Mesodermal cell (in vitro differentiated cells): Measurements from ENCODE around the gene FKBP2.
"Not testable (repeated sequence)": the region's sequence is repeated elsewhere in the genome, so short reads cannot be mapped to it uniquely, and the experiment has no call there.

Source experiments
- H3K27ac ChIP-seq: 2 replicates; pipeline ENCODE4 v1.7.0; 2013; ENCODE audit warnings: mild to moderate bottlenecking, low read depth, low read length, moderate library complexity; ENCODE audit not compliant: severe bottlenecking
- H3K36me3 ChIP-seq: 2 replicates; pipeline ENCODE4 v1.7.1; 2013; ENCODE audit warnings: mild to moderate bottlenecking, low read length, moderate library complexity; ENCODE audit not compliant: control insufficient read depth, insufficient read depth
- H3K4me1 ChIP-seq: one replicate; pipeline ENCODE4 v1.7.1; 2013; ENCODE audit warnings: mild to moderate bottlenecking, low read length; ENCODE audit not compliant: insufficient read depth, control insufficient read depth, poor library complexity, severe bottlenecking
- H3K4me3 ChIP-seq: 2 replicates; pipeline ENCODE4 v1.7.0; 2013; ENCODE audit warnings: low read length, control low read depth, mild to moderate bottlenecking; ENCODE audit not compliant: insufficient read depth, poor library complexity, severe bottlenecking; ENCODE audit errors: extremely low read depth
- H3K9me3 ChIP-seq: 2 replicates; pipeline ENCODE4 v1.7.1; 2013; ENCODE audit warnings: mild to moderate bottlenecking, low read length, moderate library complexity; ENCODE audit not compliant: control insufficient read depth
- WGBS, 2 experiments: methylation state at CpG; one replicate each; pipeline ENCODE4 v1.1.5; 2013; ENCODE audit warnings: missing lambda C conversion rate in 2 of 2; ENCODE audit not compliant: insufficient coverage in 2 of 2; 5-methylcytosine and 5-hydroxymethylcytosine counted together

Gene FKBP2

GRCh38 chr11:64244966-64245365 is 4.1 kb downstream of the FKBP2 start:
- Histone ChIP-seq H3K9me3 (no peaks in the 10 kb centered on the region), H3K4me3 (peak overlapping the region; percentile 89), H3K4me1 (peaks cover 43% of the 10 kb centered on the region), H3K27ac (peak overlapping the region; percentile 3), H3K36me3 (peaks cover 22% of the 10 kb centered on the region)
- WGBS, 2 experiments, result no CpG with 5 or more reads among the region's 6 CpGs

GRCh38 chr11:64245401-64245796 is 4.5 kb downstream of the FKBP2 start:
- peaks cover 40% of the 10 kb centered on the region for H3K4me1 ChIP-seq
- peaks cover 22% of the 10 kb centered on the region for H3K36me3 ChIP-seq
- peak overlapping the region; percentile 89 for H3K4me3 ChIP-seq
- 37 to 39% methylated on average over 3 of the region's 6 CpGs for whole genome bisulfite sequencing, 2 experiments
- peak overlapping the region; percentile 84 for H3K27ac ChIP-seq
- no peaks in the 10 kb centered on the region for H3K9me3 ChIP-seq

GRCh38 chr11:64245797-64246620 is 5.1 kb downstream of the FKBP2 start:
- peak overlapping the region; percentile 84 for H3K27ac ChIP-seq
- peak overlapping the region; percentile 89 for H3K4me3 ChIP-seq
- WGBS, 2 experiments, result 0 to 1% methylated on average over 36 to 44 of the region's 46 CpGs
- no peaks in the 10 kb centered on the region for H3K9me3 ChIP-seq
- H3K4me1 ChIP-seq, result peaks cover 42% of the 10 kb centered on the region
- H3K36me3 ChIP-seq, result peaks cover 22% of the 10 kb centered on the region

GRCh38 chr11:64246621-64246870 is 5.7 kb downstream of the FKBP2 start:
- Histone ChIP-seq H3K4me1 (peaks cover 42% of the 10 kb centered on the region), H3K36me3 (peaks cover 22% of the 10 kb centered on the region), H3K4me3 (peak overlapping the region; percentile 89)
- 0% methylated on average over 13 to 25 of the region's 43 CpGs for WGBS, 2 experiments
- H3K9me3 ChIP-seq, H3K27ac ChIP-seq: not testable (repeated sequence)

GRCh38 chr11:64246871-64247728 is 6.2 kb downstream of the FKBP2 start, which contains the start of gene PPP1R14B:
Gene PPP1R14B (minus strand): TSS chr11:64246943. CDS start chr11:64246673, 270 bp downstream.
- Histone ChIP-seq H3K27ac (peak within 1 kb of the TSS; percentile 90), H3K4me1 (peaks cover 44% of the 10 kb centered on the region), H3K4me3 (peak within 1 kb of the TSS; percentile 89), H3K36me3 (peaks cover 22% of the 10 kb centered on the region), H3K9me3 (no peaks in the 10 kb centered on the region)
- WGBS, 2 experiments, result 0% methylated on average over 32 to 39 of the region's 74 CpGs

GRCh38 chr11:64247729-64248531 is 7.0 kb downstream of the FKBP2 start:
- Histone ChIP-seq H3K4me1 (peaks cover 46% of the 10 kb centered on the region), H3K27ac (peak overlapping the region; percentile 90), H3K9me3 (no peaks in the 10 kb centered on the region), H3K4me3 (peak overlapping the region; percentile 59), H3K36me3 (peaks cover 21% of the 10 kb centered on the region)
- 33 to 34% methylated on average over 26 of the region's 31 CpGs for WGBS, 2 experiments

GRCh38 chr11:64248578-64248977 is 7.7 kb downstream of the FKBP2 start:
- Histone ChIP-seq H3K4me1 (peaks cover 41% of the 10 kb centered on the region), H3K4me3 (no peak overlapping the region), H3K27ac (no peak overlapping the region), H3K9me3 (no peaks in the 10 kb centered on the region), H3K36me3 (peaks cover 22% of the 10 kb centered on the region)
- WGBS, 2 experiments, result 46 to 70% methylated on average over 4 to 7 of the region's 7 CpGs

GRCh38 chr11:64249038-64249437 is 8.1 kb downstream of the FKBP2 start:
- Histone ChIP-seq H3K36me3 (peaks cover 18% of the 10 kb centered on the region), H3K4me3 (no peak overlapping the region), H3K9me3 (no peaks in the 10 kb centered on the region), H3K4me1 (peaks cover 36% of the 10 kb centered on the region), H3K27ac (no peak overlapping the region)
- 92 to 100% methylated on average over 1 to 4 of the region's 4 CpGs for WGBS, 2 experiments

- H3K4me1 ChIP-seq, result peaks cover 35% of the 10 kb centered on the region
- H3K9me3 ChIP-seq, result no peaks in the 10 kb centered on the region
- no peak overlapping the region for H3K4me3 ChIP-seq
- H3K36me3 ChIP-seq, result peaks cover 17% of the 10 kb centered on the region
- H3K27ac ChIP-seq, result no peak overlapping the region
- 64 to 87% methylated on average over 6 of the region's 8 CpGs for WGBS, 2 experiments
These were observed 8.9 kb downstream of the FKBP2 start for GRCh38 chr11:64249563-64250414.
